KMS-11 (cell line): ENCODE measurements around the gene MACROD2.
"Not testable (repeated sequence)": the region's sequence is repeated elsewhere in the genome, so short reads cannot be mapped to it uniquely, and the experiment has no call there.

ENCODE experiments used
- H2AFZ ChIP-seq: fragments of 200-600 bp; sonication (generic); 2 replicates; pipeline ENCODE4 v1.6.1; 2016; ENCODE audit warnings: antibody characterized with exemption, mixed run types, low read depth
- H3K27ac ChIP-seq: fragments of 200-600 bp; sonication (generic); 2 replicates; pipeline ENCODE4 v1.6.1; 2016; ENCODE audit warnings: mild to moderate bottlenecking, mixed run types
- H3K27me3 ChIP-seq: fragments of 200-600 bp; sonication (generic); 2 replicates; pipeline ENCODE4 v1.6.1; 2017; ENCODE audit warnings: mild to moderate bottlenecking, low read depth, mixed run types, moderate library complexity; ENCODE audit not compliant: insufficient read depth
- H3K36me3 ChIP-seq: fragments of 200-600 bp; sonication (generic); 2 replicates; pipeline ENCODE4 v1.6.1; 2017; ENCODE audit warnings: mild to moderate bottlenecking, mixed run types; ENCODE audit not compliant: insufficient read depth
- H3K4me1 ChIP-seq: fragments of 200-600 bp; sonication (generic); 2 replicates; pipeline ENCODE4 v1.6.1; 2016; ENCODE audit warnings: mild to moderate bottlenecking, low read depth, mixed run types; ENCODE audit not compliant: poor library complexity, severe bottlenecking
- H3K4me2 ChIP-seq: fragments of 200-600 bp; sonication (generic); 2 replicates; pipeline ENCODE4 v1.7.0; 2016; ENCODE audit warnings: mild to moderate bottlenecking, mixed run types
- H3K4me3 ChIP-seq: fragments of 200-600 bp; sonication (generic); IDR thresholded peaks from 2 replicates; pipeline ENCODE4 v1.6.1; 2017; ENCODE audit warnings: low read depth, low read length, mixed read lengths; ENCODE audit not compliant: insufficient read depth
- H3K79me2 ChIP-seq: fragments of 200-600 bp; sonication (generic); 2 replicates; pipeline ENCODE4 v1.6.1; 2016; ENCODE audit warnings: low read depth, mixed run types; ENCODE audit not compliant: insufficient read depth
- H3K9ac ChIP-seq: fragments of 200-600 bp; sonication (generic); 2 replicates; pipeline ENCODE4 v1.6.1; 2016; ENCODE audit warnings: mild to moderate bottlenecking, mixed run types
- H4K20me1 ChIP-seq: fragments of 200-600 bp; sonication (generic); 2 replicates; pipeline ENCODE4 v1.6.1; 2016; ENCODE audit warnings: mild to moderate bottlenecking, mixed run types; ENCODE audit not compliant: insufficient read depth
- CTCF ChIP-seq: fragments of 200-600 bp; sonication (generic); conservative IDR thresholded peaks from 2 replicates; pipeline ENCODE4 v1.6.1; 2017; ENCODE audit warnings: low read depth, mild to moderate bottlenecking, antibody characterized with exemption, low read length, moderate library complexity, mixed read lengths

MACROD2 gene

GRCh38 chr20:15374682-15375081 is 1379.4 kb downstream of the MACROD2 start:
- H3K27ac ChIP-seq, result no peak overlapping the region
- H4K20me1 ChIP-seq, result no peaks in the 10 kb centered on the region
- H3K36me3 ChIP-seq, result no peaks in the 10 kb centered on the region
- no peak overlapping the region for H3K4me2 ChIP-seq
- H3K9ac ChIP-seq, result no peak overlapping the region
- no peak overlapping the region for H2AFZ ChIP-seq
- H3K4me3 ChIP-seq, result no peak overlapping the region
- H3K79me2 ChIP-seq, result no peaks in the 10 kb centered on the region
- H3K27me3 ChIP-seq, result no peaks in the 10 kb centered on the region
- no peak for TF ChIP-seq CTCF
- no peaks in the 10 kb centered on the region for H3K4me1 ChIP-seq

- no peak overlapping the region for H3K4me2 ChIP-seq
Observed at GRCh38 chr20:15375836-15376235, 1380.5 kb downstream of the MACROD2 start.

GRCh38 chr20:15377603-15378002 is 1382.3 kb downstream of the MACROD2 start:
- not testable (repeated sequence) for H4K20me1 ChIP-seq, H3K4me2 ChIP-seq, H3K4me1 ChIP-seq, H3K27ac ChIP-seq, H3K36me3 ChIP-seq, H2AFZ ChIP-seq, H3K4me3 ChIP-seq, H3K27me3 ChIP-seq, H3K9ac ChIP-seq, H3K79me2 ChIP-seq

More at GRCh38 chr20:15375836-15376235, 1380.5 kb downstream of the MACROD2 start:
- Histone ChIP-seq H2AFZ (no peak overlapping the region), H3K36me3 (no peaks in the 10 kb centered on the region), H4K20me1 (no peaks in the 10 kb centered on the region), H3K27ac (no peak overlapping the region), H3K79me2 (no peaks in the 10 kb centered on the region), H3K27me3 (no peaks in the 10 kb centered on the region), H3K4me1 (no peaks in the 10 kb centered on the region), H3K4me3 (no peak overlapping the region), H3K9ac (no peak overlapping the region)
- no peak for TF ChIP-seq CTCF

GRCh38 chr20:15378151-15378550 is 1382.8 kb downstream of the MACROD2 start:
- Histone ChIP-seq H3K27me3 (no peaks in the 10 kb centered on the region), H4K20me1 (no peaks in the 10 kb centered on the region), H3K4me1 (no peaks in the 10 kb centered on the region)

More at GRCh38 chr20:15378151-15378550, 1382.8 kb downstream of the MACROD2 start:
- Histone ChIP-seq H2AFZ (no peak overlapping the region), H3K27ac (no peak overlapping the region), H3K36me3 (no peaks in the 10 kb centered on the region), H3K79me2 (no peaks in the 10 kb centered on the region), H3K9ac (no peak overlapping the region), H3K4me3 (no peak overlapping the region), H3K4me2 (no peak overlapping the region)
- no peak for TF ChIP-seq CTCF
